GM23338 (cell line): ENCODE data around the gene SELPLG. TPM values are rescaled to one million over a fixed set of nuclear protein-coding genes. Genes with fewer than 3 reads are reported as not detected.

Experiments
- ATAC-seq: fragments of 200-7000 bp; cut with Tn5 transposase; 3 replicates; pipeline ENCODE4 v1.9.1; 2020
- DNase-seq: peaks from one replicate; pipeline ENCODE4 v3.0.0-alpha.2; 2015; ENCODE audit warnings: low spot score
- H2AFZ ChIP-seq: fragments of 200-600 bp; sonication (generic); 2 replicates; pipeline ENCODE4 v1.8.0; 2016; ENCODE audit warnings: antibody characterized with exemption, mild to moderate bottlenecking, moderate library complexity
- H3F3A ChIP-seq: fragments of 200-600 bp; sonication (generic); replicated peaks from 2 replicates; pipeline ENCODE4 v1.8.0; 2017; ENCODE audit warnings: antibody characterized with exemption, mixed run types, low read depth
- H3K27ac ChIP-seq: fragments of 200-600 bp; sonication (generic); 2 replicates; pipeline ENCODE4 v1.6.1; 2016; ENCODE audit warnings: low read depth
- H3K27me3 ChIP-seq: fragments of 200-600 bp; sonication (generic); 2 replicates; pipeline ENCODE4 v1.8.0; 2016; ENCODE audit warnings: mild to moderate bottlenecking, mixed run types, moderate library complexity; ENCODE audit not compliant: insufficient read depth
- H3K36me3 ChIP-seq: fragments of 200-600 bp; sonication (generic); 2 replicates; pipeline ENCODE4 v1.8.0; 2016; ENCODE audit warnings: mild to moderate bottlenecking; ENCODE audit not compliant: insufficient read depth
- H3K4me1 ChIP-seq: fragments of 200-600 bp; sonication (generic); 2 replicates; pipeline ENCODE4 v1.8.0; 2016; ENCODE audit warnings: mild to moderate bottlenecking, moderate library complexity; ENCODE audit not compliant: insufficient read depth
- H3K4me2 ChIP-seq: fragments of 200-600 bp; sonication (generic); 2 replicates; pipeline ENCODE4 v1.7.1; 2017; ENCODE audit warnings: mixed run types
- H3K4me3 ChIP-seq: fragments of 200-600 bp; sonication (generic); 2 replicates; pipeline ENCODE4 v1.6.1; 2016; ENCODE audit warnings: mixed run types
- H3K79me2 ChIP-seq: fragments of 200-600 bp; sonication (generic); replicated peaks from 2 replicates; pipeline ENCODE4 v1.8.0; 2017; ENCODE audit warnings: mild to moderate bottlenecking; ENCODE audit not compliant: insufficient read depth
- H3K9me2 ChIP-seq: fragments of 200-600 bp; sonication (generic); 2 replicates; pipeline ENCODE4 v1.8.0; 2017; ENCODE audit not compliant: insufficient read depth
- H4K20me1 ChIP-seq: fragments of 200-600 bp; sonication (generic); replicated peaks from 2 replicates; pipeline ENCODE4 v1.8.0; 2017; ENCODE audit warnings: mild to moderate bottlenecking; ENCODE audit not compliant: insufficient read depth
- H3K27ac Mint-ChIP-seq: 2 replicates; pipeline ENCODE4 v1.8.0; 2020; ENCODE audit warnings: inconsistent platforms, mild to moderate bottlenecking, moderate library complexity, mixed read lengths
- H3K27me3 Mint-ChIP-seq: 3 replicates; pipeline ENCODE4 v1.8.0; 2022; ENCODE audit warnings: low read depth, mild to moderate bottlenecking, moderate library complexity, mixed read lengths, inconsistent platforms; ENCODE audit not compliant: insufficient read depth, poor library complexity
- H3K36me3 Mint-ChIP-seq: 3 replicates; pipeline ENCODE4 v1.8.0; 2021; ENCODE audit warnings: low read depth, mild to moderate bottlenecking, inconsistent platforms, moderate library complexity, mixed read lengths
- H3K4me1 Mint-ChIP-seq: 3 replicates; pipeline ENCODE4 v1.8.0; 2020; ENCODE audit warnings: mild to moderate bottlenecking, inconsistent platforms, mixed read lengths
- H3K4me3 Mint-ChIP-seq: 3 replicates; pipeline ENCODE4 v1.8.0; 2021; ENCODE audit warnings: moderate library complexity, mild to moderate bottlenecking, inconsistent platforms, mixed read lengths
- H3K9me3 Mint-ChIP-seq: 3 replicates; pipeline ENCODE4 v1.8.0; 2020; ENCODE audit warnings: moderate library complexity, mild to moderate bottlenecking, inconsistent platforms, mixed read lengths
- CREB1 ChIP-seq: fragments of 250-450 bp; sonication (Bioruptor Pico); IDR thresholded peaks from 2 replicates; pipeline ENCODE4 v1.5.0; 2020; ENCODE audit warnings: low read depth, mild to moderate bottlenecking, moderate library complexity
- CTCF ChIP-seq, 2 experiments: fragments of 200-600 bp in 1 of 2; sonication (generic) in 1 of 2; conservative IDR thresholded peaks; 2 replicates each; pipeline versions ENCODE4 v1.5.1 to v1.6.1; 2016 to 2017; ENCODE audit warnings: antibody characterized with exemption in 2 of 2, low read depth in 2 of 2, mild to moderate bottlenecking in 2 of 2, moderate library complexity in 1 of 2
- ETS1 ChIP-seq: IDR thresholded peaks from 2 replicates; pipeline ENCODE4 v1.6.1; 2016; ENCODE audit warnings: antibody characterized with exemption
- EZH2 ChIP-seq: fragments of 200-600 bp; sonication (generic); IDR thresholded peaks from one replicate; pipeline ENCODE4 v1.8.0; 2017; ENCODE audit warnings: antibody characterized with exemption, mild to moderate bottlenecking, low read depth; ENCODE audit not compliant: unreplicated experiment
- JUNB ChIP-seq: IDR thresholded peaks from one replicate; pipeline ENCODE4 v1.6.1; 2016; ENCODE audit warnings: antibody characterized with exemption; ENCODE audit not compliant: unreplicated experiment
- NANOG ChIP-seq: IDR thresholded peaks from 2 replicates; pipeline ENCODE4 v1.6.1; 2016; ENCODE audit warnings: antibody characterized with exemption, borderline replicate concordance
- REST ChIP-seq: IDR thresholded peaks from one replicate; pipeline ENCODE4 v1.6.1; 2018; ENCODE audit warnings: antibody characterized with exemption; ENCODE audit not compliant: unreplicated experiment
- STAT1 ChIP-seq: IDR thresholded peaks from one replicate; pipeline ENCODE4 v1.6.1; 2016; ENCODE audit warnings: antibody characterized with exemption; ENCODE audit not compliant: unreplicated experiment
- ZNF331 ChIP-seq: fragments of 250-450 bp; sonication (Bioruptor Pico); IDR thresholded peaks from 2 replicates; pipeline ENCODE4 v1.5.0; 2020; ENCODE audit warnings: low read depth, mild to moderate bottlenecking, moderate library complexity
- ZNF462 ChIP-seq: fragments of 250-450 bp; sonication (Bioruptor Pico); IDR thresholded peaks from 2 replicates; pipeline ENCODE4 v1.5.0; 2020; ENCODE audit warnings: mild to moderate bottlenecking, moderate library complexity
- polyA plus RNA-seq: library from polyadenylated mRNA; unstranded; fragments of >200 nt; fragmentation: Nextera tagmentation; extraction: Ambion mirVana; gene quantifications from 2 replicates; pipeline ENCODE4 v1.2.1, GENCODE V29; 2016
- total RNA-seq: library from RNA; depleted of rRNA; stranded (reverse); fragments of >200 nt; shearing (Covaris generic); gene quantifications from 2 replicates; pipeline ENCODE4 v1.2.3, GENCODE V29; 2014

SELPLG gene
- total and polyA plus RNA-seq, 2 experiments from 2014 or later = 0.16 to 0.56 TPM

- TF ChIP-seq EZH2 = no peak
- TF ChIP-seq STAT1 = no peak
- TF ChIP-seq CTCF (conservative IDR thresholded peaks at IDR 0.05; ENCODE audit: low read depth in 2 of 2) = no peak
- TF ChIP-seq ETS1 = no peak
- TF ChIP-seq REST = no peak
- TF ChIP-seq NANOG = no peak
- no peak for TF ChIP-seq CREB1 (CRISPR knock-in tag)
Observed at GRCh38 chr12:108622921-108623514, 10.7 kb downstream of the SELPLG start (continued).

- H3K4me2 ChIP-seq = no peak overlapping the region
- DNase-seq = peak; percentile 79
- Mint-ChIP-seq H3K36me3 (peaks cover 3% of the 10 kb centered on the region; the same call in 1 of the 3 replicates), H3K27me3 (peaks cover 7% of the 10 kb centered on the region), H3K4me1 (peaks cover 25% of the 10 kb centered on the region), H3K27ac (no peak overlapping the region; the same call in 1 of the 2 replicates), H3K4me3 (no peak overlapping the region; the same call in 2 of the 3 replicates), H3K9me3 (0 out of 3 replicates have a peak, but pooled peaks cover 2% of the 10 kb centered on the region)
- ATAC-seq = peak; percentile 17
- no peak overlapping the region for H3K4me3 ChIP-seq
- peak overlapping the region; percentile 73 for H2AFZ ChIP-seq
- H3K9me2 ChIP-seq = peaks cover 7% of the 10 kb centered on the region; the same call in 1 of the 2 replicates
- no peak overlapping the region for H3K27ac ChIP-seq
- no peaks in the 10 kb centered on the region for H4K20me1 ChIP-seq
- H3K4me1 ChIP-seq = peaks cover 6% of the 10 kb centered on the region; the same call in 1 of the 2 replicates
- no peaks in the 10 kb centered on the region for H3K36me3 ChIP-seq
- H3K79me2 ChIP-seq = no peaks in the 10 kb centered on the region
- no peaks in the 10 kb centered on the region for H3K27me3 ChIP-seq
- 0 out of 2 replicates have a peak, but pooled peaks cover 7% of the 10 kb centered on the region for H3F3A ChIP-seq
- TF ChIP-seq ZNF462 (CRISPR knock-in tag) (no peak), JUNB (no peak), NANOG (no peak), ZNF331 (CRISPR knock-in tag) (no peak)
Observed at GRCh38 chr12:108622421-108622820, 11.3 kb downstream of the SELPLG start.
